Measurements from ENCODE around the gene WDR5.

Gene WDR5

DNA sequence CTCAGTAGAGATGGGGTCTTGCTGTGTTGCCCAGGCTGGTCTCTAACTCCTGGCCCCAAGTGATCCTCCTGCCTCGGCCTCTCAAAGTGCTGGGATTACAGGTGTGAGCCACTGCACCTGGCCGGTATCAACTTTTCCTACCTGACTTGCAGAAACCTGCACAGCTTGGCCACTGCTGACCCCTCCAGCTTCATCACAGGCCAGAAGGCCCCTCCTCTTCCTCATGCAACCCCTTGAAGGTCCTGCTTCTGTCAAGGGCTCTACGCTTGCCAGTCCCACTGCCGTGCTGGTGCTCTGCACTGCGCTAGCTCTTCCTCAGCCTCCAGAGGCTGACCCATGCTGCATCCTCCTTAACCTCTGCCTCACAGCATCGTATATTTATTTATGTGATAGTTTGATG lies 61.0 kb downstream of the WDR5 start:
- TF ChIP-seq POLR2AphosphoS5 (IDR thresholded peaks at IDR 0.05; ENCODE audit: low read depth, low read length) (no peak), SIN3A (IDR thresholded peaks at IDR 0.05; ENCODE audit: borderline replicate concordance, insufficient read depth, low read length) (no peak), FOXP2 (optimal IDR thresholded peaks at IDR 0.05; ENCODE audit: borderline replicate concordance, extremely low read depth, extremely low read length, insufficient read depth) (no peak), TAF1 (IDR thresholded peaks at IDR 0.05; ENCODE audit: borderline replicate concordance, insufficient read depth, low read length) (no peak)
- TF ChIP-seq, protein P1, sequence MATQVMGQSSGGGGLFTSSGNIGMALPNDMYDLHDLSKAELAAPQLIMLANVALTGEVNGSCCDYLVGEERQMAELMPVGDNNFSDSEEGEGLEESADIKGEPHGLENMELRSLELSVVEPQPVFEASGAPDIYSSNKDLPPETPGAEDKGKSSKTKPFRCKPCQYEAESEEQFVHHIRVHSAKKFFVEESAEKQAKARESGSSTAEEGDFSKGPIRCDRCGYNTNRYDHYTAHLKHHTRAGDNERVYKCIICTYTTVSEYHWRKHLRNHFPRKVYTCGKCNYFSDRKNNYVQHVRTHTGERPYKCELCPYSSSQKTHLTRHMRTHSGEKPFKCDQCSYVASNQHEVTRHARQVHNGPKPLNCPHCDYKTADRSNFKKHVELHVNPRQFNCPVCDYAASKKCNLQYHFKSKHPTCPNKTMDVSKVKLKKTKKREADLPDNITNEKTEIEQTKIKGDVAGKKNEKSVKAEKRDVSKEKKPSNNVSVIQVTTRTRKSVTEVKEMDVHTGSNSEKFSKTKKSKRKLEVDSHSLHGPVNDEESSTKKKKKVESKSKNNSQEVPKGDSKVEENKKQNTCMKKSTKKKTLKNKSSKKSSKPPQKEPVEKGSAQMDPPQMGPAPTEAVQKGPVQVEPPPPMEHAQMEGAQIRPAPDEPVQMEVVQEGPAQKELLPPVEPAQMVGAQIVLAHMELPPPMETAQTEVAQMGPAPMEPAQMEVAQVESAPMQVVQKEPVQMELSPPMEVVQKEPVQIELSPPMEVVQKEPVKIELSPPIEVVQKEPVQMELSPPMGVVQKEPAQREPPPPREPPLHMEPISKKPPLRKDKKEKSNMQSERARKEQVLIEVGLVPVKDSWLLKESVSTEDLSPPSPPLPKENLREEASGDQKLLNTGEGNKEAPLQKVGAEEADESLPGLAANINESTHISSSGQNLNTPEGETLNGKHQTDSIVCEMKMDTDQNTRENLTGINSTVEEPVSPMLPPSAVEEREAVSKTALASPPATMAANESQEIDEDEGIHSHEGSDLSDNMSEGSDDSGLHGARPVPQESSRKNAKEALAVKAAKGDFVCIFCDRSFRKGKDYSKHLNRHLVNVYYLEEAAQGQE (IDR thresholded peaks at IDR 0.05; ENCODE audit: insufficient read depth in 1 of 2, low read depth in 2 of 2, low read length in 2 of 2): no peak

DNA sequence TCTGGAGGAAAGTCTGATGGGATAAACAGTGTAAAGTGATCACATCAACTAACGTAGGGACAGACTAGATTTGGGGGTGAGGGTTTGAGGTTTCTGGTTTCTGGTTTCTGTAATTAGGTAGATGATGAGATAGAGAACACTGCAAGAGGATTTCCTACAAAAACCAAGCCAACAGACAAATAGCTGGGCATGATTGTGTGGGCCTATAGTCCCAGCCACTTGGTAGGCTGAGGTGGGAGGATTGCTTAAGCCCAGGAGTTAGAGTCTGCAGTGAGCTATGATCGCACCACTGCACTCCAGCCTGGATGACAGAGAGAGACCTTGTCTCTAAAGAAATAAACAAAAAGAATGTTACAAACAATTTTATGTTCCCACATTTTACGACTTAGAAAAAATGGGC lies 62.9 kb downstream of the WDR5 start:
- TF ChIP-seq, protein P1 (IDR thresholded peaks at IDR 0.05; ENCODE audit: insufficient read depth in 1 of 2, low read depth in 2 of 2, low read length in 2 of 2): no peak
- TF ChIP-seq POLR2AphosphoS5 (IDR thresholded peaks at IDR 0.05; ENCODE audit: low read depth, low read length): no peak
- TF ChIP-seq FOXP2 (optimal IDR thresholded peaks at IDR 0.05; ENCODE audit: borderline replicate concordance, extremely low read depth, extremely low read length, insufficient read depth): no peak
- no peak for TF ChIP-seq TAF1 (IDR thresholded peaks at IDR 0.05; ENCODE audit: borderline replicate concordance, insufficient read depth, low read length)
- TF ChIP-seq SIN3A (IDR thresholded peaks at IDR 0.05; ENCODE audit: borderline replicate concordance, insufficient read depth, low read length): no peak

DNA sequence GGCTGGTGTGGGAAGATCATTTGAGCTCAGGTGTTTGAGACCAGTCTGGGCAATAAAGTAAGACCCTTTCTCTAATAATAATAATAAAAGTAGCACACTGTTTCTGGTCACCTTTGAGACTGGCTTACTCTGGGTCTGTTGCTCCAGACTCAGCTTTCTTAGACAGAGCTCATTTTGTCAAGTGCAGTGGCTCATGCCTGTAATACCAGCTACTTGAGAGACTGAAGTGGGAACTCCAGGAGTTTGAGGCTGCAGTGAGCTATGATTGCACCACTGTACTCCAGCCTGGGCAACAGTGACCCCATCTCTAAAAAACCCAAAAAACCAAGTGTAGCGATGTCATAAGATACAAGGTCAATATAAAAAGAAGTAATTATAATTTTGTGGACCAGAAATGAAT lies 64.8 kb downstream of the WDR5 start:
- TF ChIP-seq, protein P1 (IDR thresholded peaks at IDR 0.05; ENCODE audit: insufficient read depth in 1 of 2, low read depth in 2 of 2, low read length in 2 of 2): no peak
- TF ChIP-seq SIN3A (IDR thresholded peaks at IDR 0.05; ENCODE audit: borderline replicate concordance, insufficient read depth, low read length) (no peak), POLR2AphosphoS5 (IDR thresholded peaks at IDR 0.05; ENCODE audit: low read depth, low read length) (no peak), FOXP2 (optimal IDR thresholded peaks at IDR 0.05; ENCODE audit: borderline replicate concordance, extremely low read depth, extremely low read length, insufficient read depth) (no peak), TAF1 (IDR thresholded peaks at IDR 0.05; ENCODE audit: borderline replicate concordance, insufficient read depth, low read length) (no peak)

DNA sequence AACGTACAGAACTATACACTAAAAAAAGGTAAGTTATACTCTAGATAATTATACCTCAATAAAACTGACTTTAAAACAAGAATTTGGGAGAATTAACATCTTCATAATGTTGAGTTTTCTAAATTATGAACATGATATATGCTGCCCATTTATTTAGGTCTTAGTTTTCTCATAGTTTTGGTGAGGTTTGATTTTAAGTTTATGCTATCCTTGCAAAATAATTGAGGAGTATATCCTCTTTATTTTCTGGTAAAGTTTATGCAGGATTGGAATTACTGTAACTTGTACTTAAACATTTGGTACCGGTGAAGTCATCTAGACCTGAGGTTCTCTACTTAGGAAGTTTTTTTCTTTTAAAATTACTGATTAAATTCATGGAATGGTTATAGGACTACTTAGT lies 67.3 kb downstream of the WDR5 start:
- TF ChIP-seq TAF1 (IDR thresholded peaks at IDR 0.05; ENCODE audit: borderline replicate concordance, insufficient read depth, low read length) (no peak), SIN3A (IDR thresholded peaks at IDR 0.05; ENCODE audit: borderline replicate concordance, insufficient read depth, low read length) (no peak), POLR2AphosphoS5 (IDR thresholded peaks at IDR 0.05; ENCODE audit: low read depth, low read length) (no peak), FOXP2 (optimal IDR thresholded peaks at IDR 0.05; ENCODE audit: borderline replicate concordance, extremely low read depth, extremely low read length, insufficient read depth) (no peak)
- TF ChIP-seq, protein P1 (IDR thresholded peaks at IDR 0.05; ENCODE audit: insufficient read depth in 1 of 2, low read depth in 2 of 2, low read length in 2 of 2): no peak

DNA sequence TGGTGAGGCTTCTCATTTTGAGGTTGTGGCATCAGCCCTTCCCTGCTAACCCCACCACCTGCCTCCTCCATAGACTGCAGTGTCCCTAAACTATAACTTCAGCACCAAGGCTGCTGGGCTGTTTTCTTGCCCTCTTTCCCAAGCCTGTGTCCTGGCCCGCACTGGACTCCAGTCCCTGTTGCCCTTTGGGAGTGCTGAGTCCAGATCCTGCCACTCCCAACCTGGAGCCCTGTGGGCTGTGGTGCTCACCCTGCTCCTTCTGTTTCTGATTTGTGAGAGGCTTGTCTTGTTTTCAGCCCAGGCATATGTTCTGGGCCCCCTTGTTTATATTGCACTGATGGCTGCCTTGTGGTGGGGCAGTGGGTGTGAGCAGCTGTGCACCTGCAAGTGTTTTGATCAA lies 68.2 kb downstream of the WDR5 start:
- TF ChIP-seq, protein P1 (IDR thresholded peaks at IDR 0.05; ENCODE audit: insufficient read depth in 1 of 2, low read depth in 2 of 2, low read length in 2 of 2): no peak
- no peak for TF ChIP-seq FOXP2 (optimal IDR thresholded peaks at IDR 0.05; ENCODE audit: borderline replicate concordance, extremely low read depth, extremely low read length, insufficient read depth)
- TF ChIP-seq SIN3A (IDR thresholded peaks at IDR 0.05; ENCODE audit: borderline replicate concordance, insufficient read depth, low read length): no peak
- no peak for TF ChIP-seq POLR2AphosphoS5 (IDR thresholded peaks at IDR 0.05; ENCODE audit: low read depth, low read length)
- TF ChIP-seq TAF1 (IDR thresholded peaks at IDR 0.05; ENCODE audit: borderline replicate concordance, insufficient read depth, low read length): no peak

Data from PFSK-1 (cell line).